ENCODE results near the gene KCND2.

Gene KCND2

DNA sequence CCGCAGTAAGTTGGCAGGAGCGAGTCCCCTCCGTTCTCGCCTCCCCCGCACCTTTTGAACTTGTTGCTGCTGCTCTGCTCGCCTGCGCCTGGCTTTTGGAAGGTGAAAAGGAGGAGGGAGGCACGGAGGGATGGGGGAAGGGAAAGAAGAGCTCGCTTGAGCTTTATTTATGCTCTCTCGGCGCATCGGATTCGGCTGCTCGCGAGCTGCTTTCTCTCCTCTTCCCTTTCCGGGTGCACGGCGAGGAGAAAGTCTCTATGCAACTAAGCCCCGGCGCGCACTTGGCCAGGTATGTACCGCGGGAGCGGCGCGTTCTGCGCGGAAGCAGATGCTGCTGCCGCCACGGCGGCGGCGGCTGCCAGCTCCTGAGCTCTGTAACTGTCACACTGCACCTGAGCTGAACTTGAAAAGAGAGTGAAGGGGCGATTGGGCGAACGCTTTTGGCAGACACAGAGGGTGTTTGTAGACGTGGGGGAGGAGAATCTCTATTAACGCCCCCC is 551 bp downstream of the KCND2 start:
- Histone ChIP-seq H3K36me3 (ENCODE audit: insufficient read depth, low read depth, low read length) (no peaks in the 10 kb centered on the region), H3K27ac (ENCODE audit: low read length) (no peak overlapping the region), H3K9ac (ENCODE audit: low read depth, low read length) (peak overlapping the region; percentile 77; the same call in 1 of the 2 replicates), H3K9me3 (ENCODE audit: insufficient read depth, low read depth, low read length) (no peaks in the 10 kb centered on the region), H3K4me1 (ENCODE audit: insufficient read depth, low read length) (peaks cover 5% of the 10 kb centered on the region; the same call in 1 of the 2 replicates), H3K27me3 (ENCODE audit: insufficient read depth, low read length) (peaks cover 28% of the 10 kb centered on the region), H3K4me3 (ENCODE audit: low read length) (peak overlapping the region; percentile 71)

DNA sequence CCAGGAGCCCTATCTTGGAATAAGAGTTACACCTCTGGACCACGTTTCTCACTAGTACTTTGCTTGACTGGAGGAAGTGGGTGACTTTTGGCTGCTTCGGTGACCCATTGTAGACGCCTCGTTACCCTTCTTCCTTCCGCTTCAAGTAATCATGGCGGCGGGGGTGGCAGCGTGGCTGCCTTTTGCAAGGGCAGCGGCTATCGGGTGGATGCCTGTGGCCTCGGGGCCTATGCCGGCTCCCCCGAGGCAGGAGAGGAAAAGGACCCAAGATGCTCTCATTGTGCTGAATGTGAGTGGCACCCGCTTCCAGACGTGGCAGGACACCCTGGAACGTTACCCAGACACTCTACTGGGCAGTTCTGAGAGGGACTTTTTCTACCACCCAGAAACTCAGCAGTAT is 1.5 kb downstream of the KCND2 start:
- Histone ChIP-seq H3K9me3 (ENCODE audit: insufficient read depth, low read depth, low read length) (no peaks in the 10 kb centered on the region), H3K27ac (ENCODE audit: low read length) (no peak overlapping the region), H3K36me3 (ENCODE audit: insufficient read depth, low read depth, low read length) (no peaks in the 10 kb centered on the region), H3K9ac (ENCODE audit: low read depth, low read length) (no peak overlapping the region; the same call in 1 of the 2 replicates), H3K4me3 (ENCODE audit: low read length) (peak overlapping the region; percentile 71), H3K4me1 (ENCODE audit: insufficient read depth, low read length) (peaks cover 5% of the 10 kb centered on the region; the same call in 1 of the 2 replicates), H3K27me3 (ENCODE audit: insufficient read depth, low read length) (peaks cover 28% of the 10 kb centered on the region)

DNA sequence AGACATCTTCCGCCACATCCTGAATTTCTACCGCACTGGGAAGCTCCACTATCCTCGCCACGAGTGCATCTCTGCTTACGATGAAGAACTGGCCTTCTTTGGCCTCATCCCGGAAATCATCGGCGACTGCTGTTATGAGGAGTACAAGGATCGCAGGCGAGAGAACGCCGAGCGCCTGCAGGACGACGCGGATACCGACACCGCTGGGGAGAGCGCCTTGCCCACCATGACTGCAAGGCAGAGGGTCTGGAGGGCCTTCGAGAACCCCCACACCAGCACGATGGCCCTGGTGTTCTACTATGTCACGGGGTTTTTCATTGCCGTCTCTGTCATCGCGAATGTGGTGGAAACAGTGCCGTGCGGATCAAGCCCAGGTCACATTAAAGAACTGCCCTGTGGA is 1.9 kb downstream of the KCND2 start:
- Histone ChIP-seq H3K27ac (ENCODE audit: low read length) (no peak overlapping the region), H3K4me3 (ENCODE audit: low read length) (peak overlapping the region; percentile 71; the same call in 1 of the 2 replicates), H3K36me3 (ENCODE audit: insufficient read depth, low read depth, low read length) (no peaks in the 10 kb centered on the region), H3K9me3 (ENCODE audit: insufficient read depth, low read depth, low read length) (no peaks in the 10 kb centered on the region), H3K9ac (ENCODE audit: low read depth, low read length) (no peak overlapping the region), H3K27me3 (ENCODE audit: insufficient read depth, low read length) (peaks cover 28% of the 10 kb centered on the region), H3K4me1 (ENCODE audit: insufficient read depth, low read length) (peaks cover 5% of the 10 kb centered on the region; the same call in 1 of the 2 replicates)

DNA sequence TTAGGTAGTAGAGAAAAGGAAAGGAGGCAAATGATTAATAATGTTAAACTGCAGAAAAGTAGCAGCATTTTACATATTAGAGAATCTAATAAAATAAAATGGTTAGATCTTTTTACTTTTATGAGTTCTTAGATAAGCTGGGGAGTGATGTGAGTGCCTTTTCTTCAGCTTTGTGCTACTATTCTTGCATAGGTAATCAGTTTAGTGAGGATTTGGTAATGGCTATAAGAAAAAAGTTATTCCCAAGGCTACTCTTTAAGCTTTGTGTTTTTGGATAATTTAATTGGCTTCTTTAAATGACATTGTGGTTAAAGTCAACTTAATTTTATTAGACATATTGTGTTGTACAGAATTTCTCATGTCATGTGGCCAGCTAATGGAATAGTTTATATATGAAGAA is 3.7 kb downstream of the KCND2 start:
- Histone ChIP-seq H3K9me3 (ENCODE audit: insufficient read depth, low read depth, low read length) (no peaks in the 10 kb centered on the region), H3K27ac (ENCODE audit: low read length) (no peak overlapping the region), H3K36me3 (ENCODE audit: insufficient read depth, low read depth, low read length) (no peaks in the 10 kb centered on the region), H3K4me3 (ENCODE audit: low read length) (peak overlapping the region; percentile 38; the same call in 1 of the 2 replicates), H3K9ac (ENCODE audit: low read depth, low read length) (no peak overlapping the region), H3K27me3 (ENCODE audit: insufficient read depth, low read length) (peaks cover 28% of the 10 kb centered on the region), H3K4me1 (ENCODE audit: insufficient read depth, low read length) (peaks cover 5% of the 10 kb centered on the region; the same call in 1 of the 2 replicates)

DNA sequence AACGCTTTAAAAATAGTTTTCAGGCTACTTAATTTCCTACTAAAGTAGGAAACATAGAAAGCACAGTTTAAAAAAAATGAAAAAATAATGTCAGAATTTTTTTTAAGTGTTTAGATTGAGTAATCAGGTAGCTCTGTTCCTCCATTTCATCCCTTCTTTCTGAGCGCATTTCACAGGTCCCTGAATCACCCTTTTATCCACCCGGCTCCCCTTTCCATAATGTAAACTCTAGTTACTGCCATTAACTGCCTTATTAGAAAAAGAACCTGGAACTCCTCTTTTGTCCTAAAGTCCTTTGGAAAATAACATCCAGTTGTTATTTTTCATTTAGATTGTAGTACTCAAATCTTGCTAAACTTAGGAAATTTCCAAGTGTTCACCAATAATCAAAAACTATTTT is 5.8 kb downstream of the KCND2 start:
- peaks cover 15% of the 10 kb centered on the region for H3K27me3 ChIP-seq (ENCODE audit: insufficient read depth, low read length)
- H3K4me1 ChIP-seq (ENCODE audit: insufficient read depth, low read length): peaks cover 5% of the 10 kb centered on the region; the same call in 1 of the 2 replicates
- H3K27ac ChIP-seq (ENCODE audit: low read length): no peak overlapping the region
- H3K9me3 ChIP-seq (ENCODE audit: insufficient read depth, low read depth, low read length): no peaks in the 10 kb centered on the region
- H3K9ac ChIP-seq (ENCODE audit: low read depth, low read length): no peak overlapping the region
- H3K36me3 ChIP-seq (ENCODE audit: insufficient read depth, low read depth, low read length): no peaks in the 10 kb centered on the region
- H3K4me3 ChIP-seq (ENCODE audit: low read length): no peak overlapping the region

DNA sequence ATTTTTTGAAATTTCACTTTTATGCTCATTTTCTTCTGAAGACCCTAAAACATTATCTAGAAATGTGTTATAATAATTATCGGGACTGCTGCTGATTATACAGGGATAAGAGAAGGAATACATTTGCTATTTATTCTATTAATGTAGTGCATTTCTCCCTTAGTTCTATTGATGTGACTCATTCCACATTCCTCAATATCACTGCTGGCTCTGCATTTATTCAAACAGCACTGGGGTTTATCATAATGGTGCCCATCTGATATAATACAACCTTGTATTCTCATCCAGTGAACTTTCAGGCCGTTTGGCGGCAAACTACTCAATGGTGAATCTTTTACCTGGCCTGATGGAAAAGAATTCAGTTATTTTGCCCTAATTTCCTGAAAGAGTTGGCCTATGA is 7.8 kb downstream of the KCND2 start:
- no peaks in the 10 kb centered on the region for H3K27me3 ChIP-seq (ENCODE audit: insufficient read depth, low read length)

DNA sequence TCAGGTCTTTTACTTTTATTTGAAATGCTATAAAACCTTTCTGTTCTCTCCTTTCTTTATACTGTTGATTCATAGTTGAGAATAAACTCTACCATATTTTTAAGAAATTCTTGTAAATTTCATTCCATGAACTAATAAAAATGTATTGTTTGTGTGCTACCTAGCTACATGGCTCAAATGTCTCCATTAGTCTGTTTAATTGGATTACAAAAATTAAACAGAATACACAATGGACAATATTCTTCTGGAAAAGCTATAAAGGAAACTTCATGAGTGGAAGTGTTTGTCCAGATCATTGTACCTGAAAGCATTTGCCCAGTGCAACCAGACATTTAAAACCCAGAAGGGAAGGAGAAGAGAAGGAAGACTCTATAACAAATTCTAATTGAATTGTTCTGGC is 20.1 kb downstream of the KCND2 start:
- Histone ChIP-seq H3K27ac (ENCODE audit: low read length) (no peak overlapping the region), H3K27me3 (ENCODE audit: insufficient read depth, low read length) (no peaks in the 10 kb centered on the region), H3K4me1 (ENCODE audit: insufficient read depth, low read length) (no peaks in the 10 kb centered on the region), H3K9ac (ENCODE audit: low read depth, low read length) (no peak overlapping the region), H3K36me3 (ENCODE audit: insufficient read depth, low read depth, low read length) (no peaks in the 10 kb centered on the region), H3K4me3 (ENCODE audit: low read length) (no peak overlapping the region), H3K9me3 (ENCODE audit: insufficient read depth, low read depth, low read length) (no peaks in the 10 kb centered on the region)

More for the DNA sequence above, 7.8 kb downstream of the KCND2 start:
- Histone ChIP-seq H3K4me1 (ENCODE audit: insufficient read depth, low read length) (peaks cover 5% of the 10 kb centered on the region; the same call in 1 of the 2 replicates), H3K4me3 (ENCODE audit: low read length) (no peak overlapping the region), H3K9ac (ENCODE audit: low read depth, low read length) (no peak overlapping the region), H3K27ac (ENCODE audit: low read length) (no peak overlapping the region), H3K36me3 (ENCODE audit: insufficient read depth, low read depth, low read length) (no peaks in the 10 kb centered on the region), H3K9me3 (ENCODE audit: insufficient read depth, low read depth, low read length) (no peaks in the 10 kb centered on the region)

DNA sequence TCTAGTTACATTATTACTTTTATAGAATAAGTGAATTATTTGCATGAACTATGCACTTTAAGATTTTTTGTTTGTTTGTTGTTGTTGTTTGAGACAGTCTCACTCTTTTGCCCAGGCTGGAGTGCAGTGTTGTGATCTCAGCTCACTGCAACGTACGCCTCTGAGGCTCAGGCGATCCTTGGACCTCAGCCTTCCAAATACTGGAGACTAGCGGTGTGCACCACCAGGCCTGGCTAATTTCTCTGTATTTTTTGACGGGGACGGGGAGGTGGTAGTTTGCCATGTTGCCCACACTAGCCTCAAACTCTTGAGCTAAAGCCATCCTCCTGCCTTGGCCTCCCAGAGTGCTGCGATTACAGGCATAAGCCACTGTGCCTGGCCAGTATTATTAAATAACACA is 29.2 kb downstream of the KCND2 start:
- no peak overlapping the region for H3K4me3 ChIP-seq (ENCODE audit: low read length)
- no peaks in the 10 kb centered on the region for H3K27me3 ChIP-seq (ENCODE audit: insufficient read depth, low read length)
- H3K4me1 ChIP-seq (ENCODE audit: insufficient read depth, low read length): peaks cover 10% of the 10 kb centered on the region
- no peaks in the 10 kb centered on the region for H3K36me3 ChIP-seq (ENCODE audit: insufficient read depth, low read depth, low read length)
- H3K9me3 ChIP-seq (ENCODE audit: insufficient read depth, low read depth, low read length): no peaks in the 10 kb centered on the region
- no peak overlapping the region for H3K9ac ChIP-seq (ENCODE audit: low read depth, low read length)
- no peak overlapping the region for H3K27ac ChIP-seq (ENCODE audit: low read length)

DNA sequence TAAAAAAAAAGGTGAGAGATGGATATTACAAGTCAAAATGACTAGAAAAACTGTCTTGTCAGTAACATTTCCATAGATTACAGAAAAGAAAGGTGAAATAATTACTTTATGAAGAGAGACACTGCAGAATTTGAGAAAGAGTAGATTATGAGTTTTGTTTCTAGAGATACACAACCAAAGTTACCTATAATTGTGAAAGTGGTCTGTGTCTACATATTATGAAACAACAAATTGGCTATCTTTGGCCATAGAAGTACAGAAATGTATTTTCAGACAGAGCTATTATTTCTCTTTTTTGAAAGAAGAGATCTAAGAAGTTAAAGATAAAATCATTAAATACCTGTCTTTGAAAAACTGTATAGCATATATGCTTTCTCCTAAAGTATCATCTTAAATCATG is 30.1 kb downstream of the KCND2 start:
- Histone ChIP-seq H3K9ac (ENCODE audit: low read depth, low read length) (no peak overlapping the region), H3K27ac (ENCODE audit: low read length) (no peak overlapping the region), H3K36me3 (ENCODE audit: insufficient read depth, low read depth, low read length) (no peaks in the 10 kb centered on the region), H3K9me3 (ENCODE audit: insufficient read depth, low read depth, low read length) (no peaks in the 10 kb centered on the region), H3K4me1 (ENCODE audit: insufficient read depth, low read length) (peaks cover 10% of the 10 kb centered on the region), H3K27me3 (ENCODE audit: insufficient read depth, low read length) (no peaks in the 10 kb centered on the region), H3K4me3 (ENCODE audit: low read length) (no peak overlapping the region)

DNA sequence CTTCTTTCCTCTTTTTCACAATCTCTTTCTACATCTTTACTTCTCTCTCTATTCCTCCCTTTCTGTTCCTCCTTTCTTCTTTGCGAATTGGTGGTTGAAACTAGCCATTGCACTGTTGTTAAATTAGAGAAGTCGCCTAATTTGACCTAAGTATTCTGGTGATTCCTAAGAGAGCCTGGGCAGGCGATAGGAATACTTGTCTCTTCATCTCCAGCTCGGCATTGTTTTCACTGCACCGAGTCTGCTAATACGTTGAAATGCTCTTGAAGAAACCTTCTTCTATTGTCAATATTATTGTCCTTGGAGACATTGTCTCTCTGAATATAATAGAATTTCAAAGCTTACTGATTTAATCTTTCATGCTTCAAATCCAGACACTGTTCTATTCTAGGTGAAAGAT is 31.7 kb downstream of the KCND2 start:
- Histone ChIP-seq H3K9me3 (ENCODE audit: insufficient read depth, low read depth, low read length) (no peaks in the 10 kb centered on the region), H3K27me3 (ENCODE audit: insufficient read depth, low read length) (no peaks in the 10 kb centered on the region), H3K36me3 (ENCODE audit: insufficient read depth, low read depth, low read length) (no peaks in the 10 kb centered on the region), H3K27ac (ENCODE audit: low read length) (no peak overlapping the region), H3K9ac (ENCODE audit: low read depth, low read length) (no peak overlapping the region), H3K4me3 (ENCODE audit: low read length) (no peak overlapping the region), H3K4me1 (ENCODE audit: insufficient read depth, low read length) (peaks cover 10% of the 10 kb centered on the region)

DNA sequence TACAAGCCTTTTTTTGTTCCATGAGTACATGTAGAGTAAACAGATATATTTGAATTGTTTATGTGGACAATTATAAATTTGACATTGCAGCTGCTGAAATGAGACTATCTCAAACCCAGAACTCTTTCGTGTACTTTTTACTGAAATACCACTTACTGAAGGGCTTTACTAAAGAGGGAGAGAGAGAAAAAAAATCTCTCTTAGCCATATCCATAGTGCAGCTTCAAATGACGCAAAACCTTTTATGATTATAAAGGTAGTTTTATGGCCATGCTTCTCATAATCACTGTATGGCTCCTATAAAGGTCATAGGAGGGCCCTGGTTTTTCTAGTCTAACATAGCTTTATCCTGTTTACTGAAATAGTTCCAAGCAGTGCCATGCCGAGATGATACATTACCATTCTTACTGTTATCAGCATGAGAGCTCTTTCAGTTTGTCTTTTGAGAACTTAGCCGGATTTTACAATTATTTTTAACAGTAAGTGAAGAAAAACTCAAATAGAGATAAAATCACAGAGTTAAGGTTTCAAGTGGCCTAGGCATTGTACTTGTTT is 35.1 kb downstream of the KCND2 start:
- Histone ChIP-seq H3K27ac (ENCODE audit: low read length) (no peak overlapping the region), H3K27me3 (ENCODE audit: insufficient read depth, low read length) (no peaks in the 10 kb centered on the region), H3K4me3 (ENCODE audit: low read length) (no peak overlapping the region), H3K4me1 (ENCODE audit: insufficient read depth, low read length) (peaks cover 10% of the 10 kb centered on the region), H3K9me3 (ENCODE audit: insufficient read depth, low read depth, low read length) (no peaks in the 10 kb centered on the region), H3K9ac (ENCODE audit: low read depth, low read length) (no peak overlapping the region), H3K36me3 (ENCODE audit: insufficient read depth, low read depth, low read length) (no peaks in the 10 kb centered on the region)

DNA sequence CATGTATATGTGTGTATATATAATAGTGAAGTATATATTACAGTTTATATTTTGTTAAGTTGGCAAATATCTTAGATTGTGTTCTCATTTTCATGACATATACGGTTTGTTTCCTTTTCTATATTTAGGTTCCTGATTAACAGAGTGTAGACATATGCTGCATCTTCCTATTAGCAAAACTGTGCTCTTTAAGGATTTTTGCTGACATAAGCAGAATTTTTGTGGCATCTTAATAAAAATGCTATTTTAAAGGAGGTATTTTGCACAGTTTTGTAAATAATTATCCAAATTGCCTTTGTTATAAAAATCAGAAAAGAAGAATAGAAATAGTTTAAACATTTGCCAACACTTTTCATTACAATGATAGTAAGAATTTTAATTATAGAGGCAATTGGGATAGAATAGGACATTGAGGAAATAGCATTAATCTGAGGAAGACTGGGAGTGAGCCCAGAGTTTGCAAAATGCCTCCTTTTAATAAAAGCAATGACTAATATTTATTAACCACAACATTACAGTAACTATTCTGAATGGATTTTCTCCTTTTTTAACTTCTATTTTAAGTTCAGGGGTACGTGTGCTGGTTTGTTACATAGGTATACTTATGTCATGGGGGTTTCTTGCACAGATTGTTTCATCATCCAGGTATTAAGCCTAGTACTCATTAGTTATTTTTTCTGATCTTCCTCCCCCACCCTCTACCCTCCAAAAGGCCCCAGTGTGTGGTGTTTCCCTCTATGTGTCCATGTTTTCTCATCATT is 38.2 kb downstream of the KCND2 start:
- Histone ChIP-seq H3K9me3 (ENCODE audit: insufficient read depth, low read depth, low read length) (no peaks in the 10 kb centered on the region), H3K9ac (ENCODE audit: low read depth, low read length) (no peak overlapping the region)

More for the DNA sequence above, 38.2 kb downstream of the KCND2 start:
- H3K4me1 ChIP-seq (ENCODE audit: insufficient read depth, low read length): no peaks in the 10 kb centered on the region
- H3K27ac ChIP-seq (ENCODE audit: low read length): no peak overlapping the region
- no peaks in the 10 kb centered on the region for H3K27me3 ChIP-seq (ENCODE audit: insufficient read depth, low read length)
- H3K36me3 ChIP-seq (ENCODE audit: insufficient read depth, low read depth, low read length): no peaks in the 10 kb centered on the region
- H3K4me3 ChIP-seq (ENCODE audit: low read length): no peak overlapping the region
